ENCODE measurements around the gene ZC3HAV1. TPM values are rescaled to one million over a fixed set of nuclear protein-coding genes. Genes with fewer than 3 reads are reported as not detected.

The ZC3HAV1 gene
- total and polyA plus RNA-seq, 10 donors = 12.7 to 82.4 (median 61.7) TPM

DNA sequence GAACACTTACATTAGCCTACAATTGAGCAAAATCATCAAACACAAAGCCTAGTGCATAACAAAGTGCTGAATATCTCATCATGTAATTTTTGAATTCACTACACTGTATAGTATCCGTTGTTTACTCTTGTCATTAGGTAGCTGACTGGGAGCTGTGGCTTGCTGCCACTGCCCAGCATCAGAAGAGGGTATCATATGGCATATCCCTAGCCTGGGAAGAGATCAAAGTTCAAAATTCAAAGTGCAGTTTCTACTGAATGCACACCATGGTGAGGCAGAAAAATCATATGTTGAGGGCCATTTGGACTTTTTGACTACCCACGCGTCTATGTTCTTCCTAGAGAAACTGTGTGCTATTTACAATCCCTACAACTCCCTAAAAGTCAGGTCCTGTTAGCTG, 7.5 kb upstream of the ZC3HAV1 start:
- H3K4me3 ChIP-seq = no peak overlapping the region
- DNase-seq = no peak
- no peaks in the 10 kb centered on the region for H3K36me3 ChIP-seq
- peaks cover 0 to 36% (median 22%) of the 10 kb centered on the region in 6 donors for H3K4me1 ChIP-seq
- H3K9me3 ChIP-seq = peaks cover 0 to 2% (median 0%) of the 10 kb centered on the region in 8 donors
- H3K27me3 ChIP-seq (replicated peaks in 1 of 7) = no peaks in the 10 kb centered on the region
- intact Hi-C loops (cut with DNase I; ENCODE audit: low total_unique reads) = no loop called here
- TF ChIP-seq, protein P1, sequence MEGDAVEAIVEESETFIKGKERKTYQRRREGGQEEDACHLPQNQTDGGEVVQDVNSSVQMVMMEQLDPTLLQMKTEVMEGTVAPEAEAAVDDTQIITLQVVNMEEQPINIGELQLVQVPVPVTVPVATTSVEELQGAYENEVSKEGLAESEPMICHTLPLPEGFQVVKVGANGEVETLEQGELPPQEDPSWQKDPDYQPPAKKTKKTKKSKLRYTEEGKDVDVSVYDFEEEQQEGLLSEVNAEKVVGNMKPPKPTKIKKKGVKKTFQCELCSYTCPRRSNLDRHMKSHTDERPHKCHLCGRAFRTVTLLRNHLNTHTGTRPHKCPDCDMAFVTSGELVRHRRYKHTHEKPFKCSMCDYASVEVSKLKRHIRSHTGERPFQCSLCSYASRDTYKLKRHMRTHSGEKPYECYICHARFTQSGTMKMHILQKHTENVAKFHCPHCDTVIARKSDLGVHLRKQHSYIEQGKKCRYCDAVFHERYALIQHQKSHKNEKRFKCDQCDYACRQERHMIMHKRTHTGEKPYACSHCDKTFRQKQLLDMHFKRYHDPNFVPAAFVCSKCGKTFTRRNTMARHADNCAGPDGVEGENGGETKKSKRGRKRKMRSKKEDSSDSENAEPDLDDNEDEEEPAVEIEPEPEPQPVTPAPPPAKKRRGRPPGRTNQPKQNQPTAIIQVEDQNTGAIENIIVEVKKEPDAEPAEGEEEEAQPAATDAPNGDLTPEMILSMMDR (IDR thresholded peaks at IDR 0.05 in 8 of 11, conservative IDR thresholded peaks at IDR 0.05 in 3 of 11) = no peak
- TF ChIP-seq POLR2AphosphoS5 (IDR thresholded peaks at IDR 0.05) (no peak), POLR2A (IDR thresholded peaks at IDR 0.05) (no peak)
- H3K27ac ChIP-seq = peak overlapping the region in 1 of 8 donors; percentile 87
- WGBS, 5 donors = 92 to 100% (median 94%) methylated on average over 3 of the region's 3 CpGs

DNA sequence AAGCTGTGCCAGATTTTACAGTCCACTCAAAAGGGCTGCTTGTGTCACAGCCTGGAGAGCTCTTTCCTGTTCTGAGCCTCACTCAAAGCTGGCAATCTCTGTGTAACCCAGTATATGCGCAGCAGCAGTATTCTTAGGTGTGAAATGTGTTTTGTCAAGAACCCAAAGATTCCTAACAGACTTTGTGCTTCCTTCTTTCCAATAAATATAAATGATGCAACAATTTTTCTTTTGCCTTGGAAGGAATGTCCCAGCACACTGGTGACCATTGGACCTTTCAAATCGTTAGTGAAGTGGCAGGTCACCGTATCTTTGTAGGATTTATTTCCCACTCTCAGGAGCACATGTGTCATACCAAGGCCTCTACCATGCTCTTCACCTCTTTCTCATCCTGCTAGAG, 5.6 kb upstream of the ZC3HAV1 start:
- TF ChIP-seq POLR2AphosphoS5 (IDR thresholded peaks at IDR 0.05) (no peak), POLR2A (IDR thresholded peaks at IDR 0.05) (no peak)
- TF ChIP-seq, protein P1 (IDR thresholded peaks at IDR 0.05 in 8 of 11, conservative IDR thresholded peaks at IDR 0.05 in 3 of 11) = no peak
- H3K4me3 ChIP-seq = no peak overlapping the region
- no peaks in the 10 kb centered on the region for H3K36me3 ChIP-seq
- peaks cover 4 to 55% (median 33%) of the 10 kb centered on the region in 6 donors for H3K4me1 ChIP-seq
- WGBS, 5 donors = 92 to 99% (median 95%) methylated on average over 3 of the region's 3 CpGs
- H3K9me3 ChIP-seq = peaks cover 0 to 4% (median 0%) of the 10 kb centered on the region in 8 donors
- intact Hi-C loops (cut with DNase I; ENCODE audit: low total_unique reads) = no loop called here
- no peak for DNase-seq
- no peaks in the 10 kb centered on the region for H3K27me3 ChIP-seq (replicated peaks in 1 of 7)
- H3K27ac ChIP-seq = no peak overlapping the region

DNA sequence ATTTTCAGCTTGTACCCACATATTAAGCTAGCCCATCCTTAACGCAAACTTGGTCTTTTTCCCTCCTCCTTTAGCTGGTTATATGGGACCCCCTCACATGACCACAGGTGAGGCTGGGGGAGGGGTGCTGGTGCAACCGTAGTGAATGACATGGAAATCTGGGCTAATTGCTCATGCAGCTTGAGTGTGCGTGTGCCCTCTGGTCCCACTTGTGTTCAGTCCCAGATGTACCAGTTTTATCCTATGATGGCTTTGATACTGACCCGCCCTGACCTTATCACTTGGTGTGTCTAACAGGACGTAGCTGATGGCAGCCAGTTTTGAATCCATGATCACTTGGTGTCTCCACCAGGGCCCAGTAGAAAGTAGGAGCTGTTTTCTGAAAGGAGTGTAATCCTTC, 5.1 kb upstream of the ZC3HAV1 start:
- H3K27ac ChIP-seq = no peak overlapping the region
- WGBS, 5 donors = 83 to 97% (median 91%) methylated on average over 4 to 5 of the region's 5 CpGs
- no peak overlapping the region for H3K4me3 ChIP-seq
- peaks cover 0 to 4% (median 0%) of the 10 kb centered on the region in 8 donors for H3K9me3 ChIP-seq
- intact Hi-C loops (cut with DNase I; ENCODE audit: low total_unique reads) = no loop called here
- DNase-seq = no peak
- H3K4me1 ChIP-seq = peaks cover 4 to 53% (median 32%) of the 10 kb centered on the region in 6 donors
- no peaks in the 10 kb centered on the region for H3K27me3 ChIP-seq (replicated peaks in 1 of 7)
- no peaks in the 10 kb centered on the region for H3K36me3 ChIP-seq
- TF ChIP-seq, protein P1 (IDR thresholded peaks at IDR 0.05 in 8 of 11, conservative IDR thresholded peaks at IDR 0.05 in 3 of 11) = no peak
- TF ChIP-seq POLR2A (IDR thresholded peaks at IDR 0.05) (no peak), POLR2AphosphoS5 (IDR thresholded peaks at IDR 0.05) (no peak)

DNA sequence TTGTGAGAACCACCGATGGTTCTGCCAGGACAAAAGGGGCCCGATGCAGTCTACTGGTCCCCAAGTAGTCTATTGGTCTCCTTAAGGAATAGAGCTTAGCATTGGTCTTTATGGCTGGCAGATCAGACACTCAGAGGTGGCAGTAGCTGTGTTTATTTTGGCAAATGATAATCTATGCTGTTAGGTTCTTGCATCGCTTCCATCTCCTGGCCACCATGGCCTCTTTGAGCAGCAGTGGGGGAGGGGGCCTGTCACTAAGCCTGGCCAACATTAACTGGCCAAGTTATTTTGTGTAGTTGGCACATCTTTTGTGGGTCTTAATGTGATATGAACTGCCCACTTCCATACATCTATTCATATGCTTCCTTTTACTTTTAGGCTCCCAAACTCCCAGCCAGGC, 4.5 kb upstream of the ZC3HAV1 start:
- intact Hi-C loops (cut with DNase I; ENCODE audit: low total_unique reads) = no loop called here
- Histone ChIP-seq H3K27ac (no peak overlapping the region), H3K27me3 (replicated peaks in 1 of 7) (no peaks in the 10 kb centered on the region), H3K36me3 (no peaks in the 10 kb centered on the region), H3K4me3 (no peak overlapping the region), H3K4me1 (peaks cover 4 to 48% (median 26%) of the 10 kb centered on the region in 6 donors), H3K9me3 (peaks cover 0 to 4% (median 0%) of the 10 kb centered on the region in 8 donors)
- WGBS, 5 donors = 93 to 100% (median 95%) methylated on average over 3 of the region's 3 CpGs
- DNase-seq = no peak
- no peak for TF ChIP-seq POLR2A (IDR thresholded peaks at IDR 0.05)

Measured in spleen (tissue), 11 donors.